Measurements from ENCODE around the gene ARSA. TPM values are rescaled to one million over a fixed set of nuclear protein-coding genes. Genes with fewer than 3 reads are reported as not detected.

The ARSA gene
- total RNA-seq, 1 experiment from 2014 or later, result 16.4 TPM

DNA sequence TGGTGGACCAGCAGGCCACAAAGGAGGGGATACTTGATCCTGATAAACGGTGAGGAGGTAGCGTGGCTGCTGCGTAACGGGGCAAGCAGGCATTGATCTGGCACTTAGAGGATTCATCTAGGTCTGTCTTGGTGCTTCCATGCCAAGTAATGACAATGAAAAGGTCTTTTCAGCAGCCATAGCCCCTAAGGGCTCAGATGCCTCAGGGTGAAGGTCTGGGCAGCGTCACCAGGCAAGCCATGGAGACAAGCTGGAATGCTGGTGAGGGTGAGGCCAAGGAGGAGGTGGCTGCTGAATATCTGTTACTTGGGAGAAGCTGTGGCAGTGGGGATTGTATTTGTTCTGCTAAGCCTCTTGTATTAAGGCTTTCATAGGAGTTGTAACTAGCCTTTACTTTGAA lies 40.5 kb downstream of the ARSA start:
- Histone ChIP-seq H3K4me2 (ENCODE audit: low read length) (no peak overlapping the region), H2AFZ (ENCODE audit: low read depth, low read length, poor library complexity, severe bottlenecking) (no peak overlapping the region), H3K79me2 (ENCODE audit: insufficient read depth, low read length) (peaks cover 7% of the 10 kb centered on the region; the same call in 1 of the 2 replicates), H3K9ac (ENCODE audit: low read length) (no peak overlapping the region), H4K20me1 (ENCODE audit: insufficient read depth) (no peaks in the 10 kb centered on the region), H3K27me3 (ENCODE audit: insufficient read depth, low read length) (no peaks in the 10 kb centered on the region), H3K4me3 (replicated peaks in 1 of 2; ENCODE audit: low read depth in 1 of 2, low read length in 2 of 2) (no peak overlapping the region), H3K27ac (ENCODE audit: low read depth, low read length) (no peak overlapping the region), H3K9me2 (ENCODE audit: insufficient read depth) (no peaks in the 10 kb centered on the region), H3K4me1 (ENCODE audit: control insufficient read depth in 1 of 2, insufficient read depth in 2 of 2, low read length in 2 of 2) (peaks cover 0 to 14% of the 10 kb centered on the region in 2 experiments; a peak in 3 of 4 replicates), H3K9me3 (ENCODE audit: control insufficient read depth in 1 of 2, insufficient read depth in 1 of 2, low read depth in 1 of 2, low read length in 2 of 2) (no peaks in the 10 kb centered on the region), H3K36me3 (ENCODE audit: control insufficient read depth in 1 of 2, insufficient read depth in 2 of 2, low read length in 2 of 2) (no peaks in the 10 kb centered on the region)
- ChIA-PET CTCF (no interaction called here), RAD21 (ENCODE audit: low non-redundant PET in 1 of 2, low total read pairs in 2 of 2, uncharacterized antibody in 2 of 2, unreplicated experiment in 2 of 2) (no interaction called here), POLR2A (no interaction called here)
- BruUV-seq (replicated peaks), result no TSS peak
- ATAC-seq (no peak), DNase-seq (ENCODE audit: low read depth, low spot score) (no peak)
- TF ChIP-seq RAD21 (IDR thresholded peaks at IDR 0.05; ENCODE audit: low read depth), result no peak
- no peak for TF ChIP-seq SIN3A (IDR thresholded peaks at IDR 0.05; ENCODE audit: low read depth)
- no peak for TF ChIP-seq EZH2phosphoT487 (IDR thresholded peaks at IDR 0.05; ENCODE audit: borderline replicate concordance)
- no peak for TF ChIP-seq SP1 (IDR thresholded peaks at IDR 0.05; ENCODE audit: low read depth)
- TF ChIP-seq POLR2A (IDR thresholded peaks at IDR 0.05; ENCODE audit: borderline replicate concordance, extremely low read depth, insufficient read depth, insufficient read length), result no peak
- TF ChIP-seq FOSL1 (IDR thresholded peaks at IDR 0.05; ENCODE audit: low read depth), result no peak
- intact Hi-C loops (cut with micrococcal nuclease), result no loop called here

GRCh38 chr22:50586416-50586815 lies 41.5 kb downstream of the ARSA start:
- H3K9me2 ChIP-seq (ENCODE audit: insufficient read depth), result no peaks in the 10 kb centered on the region
- H3K27me3 ChIP-seq (ENCODE audit: insufficient read depth, low read length), result no peaks in the 10 kb centered on the region
- peaks cover 4 to 20% of the 10 kb centered on the region in 2 experiments for H3K4me1 ChIP-seq (ENCODE audit: control insufficient read depth in 1 of 2, insufficient read depth in 2 of 2, low read length in 2 of 2)
- ChIA-PET RAD21 (ENCODE audit: low non-redundant PET in 1 of 2, low total read pairs in 2 of 2, uncharacterized antibody in 2 of 2, unreplicated experiment in 2 of 2) (no interaction called here), POLR2A (no interaction called here), CTCF (no interaction called here)
- intact Hi-C loops (cut with micrococcal nuclease), result no loop called here
- BruUV-seq (replicated peaks), result no TSS peak
- no peaks in the 10 kb centered on the region for H4K20me1 ChIP-seq (ENCODE audit: insufficient read depth)
- H3K9ac ChIP-seq (ENCODE audit: low read length), result no peak overlapping the region
- no peak overlapping the region for H3K4me3 ChIP-seq (replicated peaks in 1 of 2; ENCODE audit: low read depth in 1 of 2, low read length in 2 of 2)
- H3K9me3 ChIP-seq (ENCODE audit: control insufficient read depth in 1 of 2, insufficient read depth in 1 of 2, low read depth in 1 of 2, low read length in 2 of 2), result no peaks in the 10 kb centered on the region
- no peaks in the 10 kb centered on the region for H3K36me3 ChIP-seq (ENCODE audit: control insufficient read depth in 1 of 2, insufficient read depth in 2 of 2, low read length in 2 of 2)
- H3K4me2 ChIP-seq (ENCODE audit: low read length), result no peak overlapping the region
- H2AFZ ChIP-seq (ENCODE audit: low read depth, low read length, poor library complexity, severe bottlenecking), result no peak overlapping the region
- DNase-seq (ENCODE audit: low read depth, low spot score) (no peak), ATAC-seq (no peak)
- H3K79me2 ChIP-seq (ENCODE audit: insufficient read depth, low read length), result peaks cover 17% of the 10 kb centered on the region; the same call in 1 of the 2 replicates
- TF ChIP-seq TCF7L2 (IDR thresholded peaks at IDR 0.05; ENCODE audit: borderline replicate concordance, extremely low read depth, insufficient read depth, insufficient read length) (no peak), POLR2AphosphoS5 (IDR thresholded peaks at IDR 0.05; ENCODE audit: low read depth, low read length) (no peak), ZFX (IDR thresholded peaks at IDR 0.05) (no peak), SRF (IDR thresholded peaks at IDR 0.05; ENCODE audit: low read depth) (no peak), CTCF (IDR thresholded peaks at IDR 0.05 in 2 of 3, conservative IDR thresholded peaks at IDR 0.05 in 1 of 3; ENCODE audit: borderline replicate concordance in 1 of 3, insufficient read depth in 1 of 3, low read depth in 2 of 3, low read length in 2 of 3) (no peak), EZH2 (IDR thresholded peaks at IDR 0.05) (no peak), RAD21 (IDR thresholded peaks at IDR 0.05; ENCODE audit: low read depth) (no peak), CBX3 (IDR thresholded peaks at IDR 0.05; ENCODE audit: low read depth) (no peak), REST (IDR thresholded peaks at IDR 0.05; ENCODE audit: low read depth) (no peak), ELF1 (IDR thresholded peaks at IDR 0.05; ENCODE audit: borderline replicate concordance, low read depth) (no peak)
- TF ChIP-seq, protein P1, sequence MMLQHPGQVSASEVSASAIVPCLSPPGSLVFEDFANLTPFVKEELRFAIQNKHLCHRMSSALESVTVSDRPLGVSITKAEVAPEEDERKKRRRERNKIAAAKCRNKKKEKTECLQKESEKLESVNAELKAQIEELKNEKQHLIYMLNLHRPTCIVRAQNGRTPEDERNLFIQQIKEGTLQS (IDR thresholded peaks at IDR 0.05), result no peak
- TF ChIP-seq, protein P2, sequence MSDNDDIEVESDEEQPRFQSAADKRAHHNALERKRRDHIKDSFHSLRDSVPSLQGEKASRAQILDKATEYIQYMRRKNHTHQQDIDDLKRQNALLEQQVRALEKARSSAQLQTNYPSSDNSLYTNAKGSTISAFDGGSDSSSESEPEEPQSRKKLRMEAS (IDR thresholded peaks at IDR 0.05), result no peak
- H3K27ac ChIP-seq (ENCODE audit: low read depth, low read length), result no peak overlapping the region
